ENCODE data around the gene SNTB2.

GRCh38 chr16:69244336-69244735 lies 57.4 kb downstream of the SNTB2 start:
- no peak for TF ChIP-seq CTCF (IDR thresholded peaks at IDR 0.05)
- no peak for TF ChIP-seq POLR2A (IDR thresholded peaks at IDR 0.05)
